MCF 10A (cell line): ENCODE data around the gene BMPR1A. TPM values are rescaled to one million over a fixed set of nuclear protein-coding genes. Genes with fewer than 3 reads are reported as not detected.

Experiments used
- BruUV-seq: library from RNA; stranded (reverse); fragments of 400-500 nt; replicated peaks from 2 replicates; lab custom pipeline; 2021; lab: Mats Ljungman, UMichigan
- CTCF ChIA-PET: fragments of 300-600 bp; sonication (Branson Sonifier 250); formaldehyde crosslinking; extraction: SDS; loops from one replicate; lab custom pipeline; 2021; ENCODE audit warnings: antibody characterized with exemption, inconsistent platforms; lab: Yijun Ruan, JAX
- POLR2A ChIA-PET: fragments of 300-600, 350-650 bp; sonication (Branson Sonifier 250); formaldehyde crosslinking; extraction: SDS; loops from one replicate; lab custom pipeline; 2020; ENCODE audit warnings: antibody characterized with exemption, inconsistent platforms; lab: Yijun Ruan, JAX
- DNase-seq: peaks from one replicate; pipeline ENCODE4 v3.0.0-alpha.2; 2018; ENCODE audit not compliant: unreplicated experiment
- H3K27ac Mint-ChIP-seq: one replicate; pipeline ENCODE4 v1.8.0; 2022; ENCODE audit warnings: mild to moderate bottlenecking, low read depth, mixed read lengths; ENCODE audit not compliant: unreplicated experiment
- H3K27me3 Mint-ChIP-seq: one replicate; pipeline ENCODE4 v1.8.0; 2022; ENCODE audit warnings: mixed read lengths; ENCODE audit not compliant: insufficient read depth, unreplicated experiment
- H3K36me3 Mint-ChIP-seq: one replicate; pipeline ENCODE4 v1.8.0; 2022; ENCODE audit warnings: mild to moderate bottlenecking, moderate library complexity, mixed read lengths; ENCODE audit not compliant: insufficient read depth, unreplicated experiment
- H3K4me1 Mint-ChIP-seq: one replicate; pipeline ENCODE4 v1.8.0; 2022; ENCODE audit warnings: mixed read lengths; ENCODE audit not compliant: insufficient read depth, unreplicated experiment
- H3K4me3 Mint-ChIP-seq: one replicate; pipeline ENCODE4 v1.8.0; 2022; ENCODE audit warnings: mild to moderate bottlenecking, moderate library complexity, mixed read lengths; ENCODE audit not compliant: unreplicated experiment
- H3K9me3 Mint-ChIP-seq: one replicate; pipeline ENCODE4 v1.8.0; 2022; ENCODE audit warnings: mixed read lengths; ENCODE audit not compliant: unreplicated experiment
- CTCF ChIP-seq: fragments of 200-600 bp; IDR thresholded peaks from one replicate; pipeline ENCODE4 v1.8.0; 2022; ENCODE audit warnings: antibody characterized with exemption, mild to moderate bottlenecking; ENCODE audit not compliant: unreplicated experiment
- intact Hi-C: fragments of 100-400 bp; cut with micrococcal nuclease; formaldehyde crosslinking; loops from 2 replicates; pipeline ENCODE4 v1.14.1; 2022
- total RNA-seq: library from RNA; stranded (reverse); gene quantifications from 2 replicates; pipeline ENCODE4 v1.2.3, GENCODE V29; 2022

The BMPR1A gene
- total RNA-seq, 1 experiment from 2014 or later: 27.3 TPM

GRCh38 chr10:86795353-86795752 lies 38.9 kb downstream of the BMPR1A start:
- Mint-ChIP-seq H3K36me3 (peaks cover 4% of the 10 kb centered on the region), H3K27ac (peak overlapping the region; percentile 23), H3K9me3 (no peaks in the 10 kb centered on the region), H3K4me3 (no peak overlapping the region), H3K4me1 (peaks cover 10% of the 10 kb centered on the region), H3K27me3 (no peaks in the 10 kb centered on the region)
- peak; percentile 77 for DNase-seq
- intact Hi-C loops: loop anchor here (5.0 kb wide), 1 partner anchor 38 kb away; the partner anchor contains the start of gene BMPR1A
- CTCF ChIA-PET: interaction anchor here (0.6 to 1.1 kb wide), 5 partner anchors 20 to 167 kb away, joined by 3 read pairs; no protein-coding TSS in a partner anchor
- TF ChIP-seq CTCF: no peak
- POLR2A ChIA-PET: interaction anchor here (0.8 to 2.2 kb wide), 3 partner anchors 12 to 37 kb away, joined by 3 to 11 read pairs (median 4); no protein-coding TSS in a partner anchor
- no TSS peak for BruUV-seq

- intact Hi-C loops: loop anchor here (5.0 kb wide), 1 partner anchor 41 kb away; the partner anchor contains the start of gene BMPR1A
Measured at GRCh38 chr10:86798025-86798424, 41.6 kb downstream of the BMPR1A start.

GRCh38 chr10:86798611-86799010 lies 42.2 kb downstream of the BMPR1A start:
- intact Hi-C loops: loop anchor here (5.0 kb wide), 1 partner anchor 41 kb away; the partner anchor contains the start of gene BMPR1A
- ChIA-PET CTCF (no interaction called here), POLR2A (interaction anchor here (1.0 to 1.7 kb wide), 4 partner anchors 10 to 42 kb away, joined by 3 to 6 read pairs (median 4); partner anchors contain the start of gene BMPR1A)
- no peak overlapping the region for H3K27ac Mint-ChIP-seq
- peaks cover 19% of the 10 kb centered on the region for H3K4me1 Mint-ChIP-seq
- no peak for TF ChIP-seq CTCF
- no TSS peak for BruUV-seq
- no peak for DNase-seq
- no peaks in the 10 kb centered on the region for H3K27me3 Mint-ChIP-seq
- H3K4me3 Mint-ChIP-seq: no peak overlapping the region
- no peaks in the 10 kb centered on the region for H3K9me3 Mint-ChIP-seq
- H3K36me3 Mint-ChIP-seq: peaks cover 13% of the 10 kb centered on the region

More at GRCh38 chr10:86798025-86798424, 41.6 kb downstream of the BMPR1A start:
- TF ChIP-seq CTCF: no peak
- BruUV-seq: no TSS peak
- ChIA-PET POLR2A (interaction anchor here (0.6 to 1.3 kb wide), 3 partner anchors 37 to 399 kb away, joined by 3 to 4 read pairs (median 3); no protein-coding TSS in a partner anchor), CTCF (no interaction called here)
- H3K4me1 Mint-ChIP-seq: peaks cover 19% of the 10 kb centered on the region
- peaks cover 13% of the 10 kb centered on the region for H3K36me3 Mint-ChIP-seq
- H3K9me3 Mint-ChIP-seq: no peaks in the 10 kb centered on the region
- H3K27ac Mint-ChIP-seq: no peak overlapping the region
- H3K27me3 Mint-ChIP-seq: no peaks in the 10 kb centered on the region
- DNase-seq: no peak
- no peak overlapping the region for H3K4me3 Mint-ChIP-seq

- no peak for TF ChIP-seq CTCF
- no peaks in the 10 kb centered on the region for H3K9me3 Mint-ChIP-seq
- peaks cover 19% of the 10 kb centered on the region for H3K4me1 Mint-ChIP-seq
- ChIA-PET POLR2A (interaction anchor here (0.6 to 1.7 kb wide), 4 partner anchors 9 to 869 kb away, joined by 3 to 6 read pairs (median 3); partner anchors contain the start of gene BMPR1A), CTCF (no interaction called here)
- peaks cover 13% of the 10 kb centered on the region for H3K36me3 Mint-ChIP-seq
- no peak overlapping the region for H3K27ac Mint-ChIP-seq
- no peaks in the 10 kb centered on the region for H3K27me3 Mint-ChIP-seq
- no peak for DNase-seq
- H3K4me3 Mint-ChIP-seq: no peak overlapping the region
- intact Hi-C loops: loop anchor here (5.0 kb wide), 1 partner anchor 42 kb away; the partner anchor contains the start of gene BMPR1A
- BruUV-seq: no TSS peak
Measured at GRCh38 chr10:86799188-86799845, 42.9 kb downstream of the BMPR1A start.
